CD14-positive monocyte (primary cell): ENCODE results near the gene CPED1. TPM values are rescaled to one million over a fixed set of nuclear protein-coding genes. Genes with fewer than 3 reads are reported as not detected.

ENCODE experiments used
- DNase-seq, 3 donors: peaks; one replicate each; pipeline ENCODE4 v3.0.0-alpha.2; 2011 to 2022
- H2AFZ ChIP-seq: 2 replicates; pipeline ENCODE4 v1.6.0; 2012; ENCODE audit warnings: mild to moderate bottlenecking, low read depth, low read length, inconsistent platforms; ENCODE audit not compliant: insufficient read depth, poor library complexity, severe bottlenecking
- H3K27ac ChIP-seq, 2 donors: 1 replicate in 1 of 2; 2 replicates in 1 of 2; pipeline ENCODE4 v1.5.1; 2012 to 2013; ENCODE audit warnings: low read length in 2 of 2, control low read depth in 1 of 2, inconsistent platforms in 1 of 2, low read depth in 1 of 2, mild to moderate bottlenecking in 1 of 2
- H3K27me3 ChIP-seq, 2 donors: one replicate each; pipeline versions ENCODE4 v1.6.0 to v1.6.1; 2011 to 2013; ENCODE audit warnings: low read length in 2 of 2; ENCODE audit not compliant: control insufficient read depth in 2 of 2, insufficient read depth in 2 of 2
- H3K36me3 ChIP-seq, 2 donors: replicated peaks in 1 of 2; 1 replicate in 1 of 2; 2 replicates in 1 of 2; pipeline versions ENCODE4 v1.5.1 to v1.6.1; 2012 to 2013; ENCODE audit warnings: low read length in 2 of 2, control low read depth in 1 of 2, inconsistent platforms in 1 of 2, mild to moderate bottlenecking in 1 of 2; ENCODE audit not compliant: insufficient read depth in 2 of 2, control insufficient read depth in 1 of 2
- H3K4me1 ChIP-seq, 2 donors: 1 replicate in 1 of 2; 2 replicates in 1 of 2; pipeline versions ENCODE4 v1.5.1 to v1.6.1; 2012 to 2013; ENCODE audit warnings: low read length in 2 of 2, control low read depth in 1 of 2, inconsistent platforms in 1 of 2, mild to moderate bottlenecking in 1 of 2, moderate library complexity in 1 of 2; ENCODE audit not compliant: insufficient read depth in 2 of 2, control insufficient read depth in 1 of 2
- H3K4me2 ChIP-seq: replicated peaks from 2 replicates; pipeline ENCODE3; 2012; ENCODE audit warnings: low read length, moderate library complexity, mild to moderate bottlenecking; ENCODE audit not compliant: poor library complexity, severe bottlenecking; ENCODE audit errors: extremely low read depth
- H3K4me3 ChIP-seq, 3 experiments: fragments of 200-600 bp in 1 of 3; sonication (generic) in 1 of 3; replicated peaks in 1 of 3; 1 replicate in 2 of 3; 2 replicates in 1 of 3; pipeline ENCODE4 v1.5.1; 2011 to 2013; ENCODE audit warnings: low read length in 3 of 3, mild to moderate bottlenecking in 3 of 3, control low read depth in 2 of 3, low read depth in 2 of 3, inconsistent platforms in 1 of 3, moderate library complexity in 1 of 3
- H3K79me2 ChIP-seq: 2 replicates; pipeline ENCODE4 v1.6.0; 2012; ENCODE audit warnings: mild to moderate bottlenecking, control low read depth, inconsistent platforms, low read length, moderate library complexity; ENCODE audit not compliant: insufficient read depth
- H3K9ac ChIP-seq: 2 replicates; pipeline ENCODE4 v1.6.0; 2017; ENCODE audit warnings: low read length, mild to moderate bottlenecking; ENCODE audit not compliant: insufficient read depth, poor library complexity, severe bottlenecking
- H3K9me3 ChIP-seq, 2 donors: replicated peaks in 1 of 2; 1 replicate in 1 of 2; 2 replicates in 1 of 2; pipeline versions ENCODE4 v1.5.1 to v1.6.1; 2012 to 2013; ENCODE audit warnings: low read length in 2 of 2, control low read depth in 1 of 2; ENCODE audit not compliant: control insufficient read depth in 1 of 2, insufficient read depth in 1 of 2
- H4K20me1 ChIP-seq: 2 replicates; pipeline ENCODE4 v1.6.0; 2012; ENCODE audit warnings: mild to moderate bottlenecking, low read length, control low read depth, moderate library complexity; ENCODE audit not compliant: insufficient read depth
- H3K27ac Mint-ChIP-seq, 7 donors: one replicate each; pipeline ENCODE4 v1.8.0; 2020; ENCODE audit warnings: mild to moderate bottlenecking in 7 of 7, mixed read lengths in 7 of 7, moderate library complexity in 6 of 7, inconsistent platforms in 2 of 7
- H3K27me3 Mint-ChIP-seq, 3 donors: one replicate each; pipeline ENCODE4 v1.8.0; 2021 to 2022; ENCODE audit warnings: low read depth in 3 of 3, mild to moderate bottlenecking in 3 of 3, mixed read lengths in 3 of 3, moderate library complexity in 3 of 3, inconsistent platforms in 1 of 3
- H3K36me3 Mint-ChIP-seq, 2 donors: one replicate each; pipeline ENCODE4 v1.8.0; 2020; ENCODE audit warnings: mixed read lengths in 2 of 2, inconsistent platforms in 1 of 2, mild to moderate bottlenecking in 1 of 2
- H3K4me1 Mint-ChIP-seq: one replicate; pipeline ENCODE4 v1.8.0; 2020; ENCODE audit warnings: mild to moderate bottlenecking, mixed read lengths
- H3K4me3 Mint-ChIP-seq, 2 donors: one replicate each; pipeline ENCODE4 v1.8.0; 2020; ENCODE audit warnings: mild to moderate bottlenecking in 2 of 2, mixed read lengths in 2 of 2, moderate library complexity in 1 of 2
- H3K9me3 Mint-ChIP-seq, 7 donors: one replicate each; pipeline ENCODE4 v1.8.0; 2020 to 2022; ENCODE audit warnings: mixed read lengths in 7 of 7, mild to moderate bottlenecking in 6 of 7, moderate library complexity in 6 of 7, inconsistent platforms in 2 of 7
- WGBS: methylation state at CpG from one replicate; pipeline ENCODE4 v1.1.5; 2013; ENCODE audit warnings: missing lambda C conversion rate; ENCODE audit not compliant: insufficient coverage; 5-methylcytosine and 5-hydroxymethylcytosine counted together
- intact Hi-C, 2 donors: fragments of 100-400 bp; cut with micrococcal nuclease; formaldehyde crosslinking; loops; one replicate each; pipeline versions ENCODE4 v1.15.0 to v1.15.1; 2023
- polyA plus RNA-seq, 3 donors: library from polyadenylated mRNA; depleted of rRNA in 1 of 3; unstranded in 2 of 3; stranded (reverse) in 1 of 3; fragments of 300-500 nt in 2 of 3; fragments of >200 nt in 1 of 3; fragmentation: Illumina TruSeq in 2 of 3; gene quantifications; 1 replicate in 2 of 3; 2 replicates in 1 of 3; pipeline ENCODE4 v1.2.3, GENCODE V29; 2012 to 2021
- TF ChIP-seq, protein P1 (sequence below): fragments of 200-600 bp; IDR thresholded peaks from one replicate; pipeline ENCODE4 v1.8.0; 2022; ENCODE audit warnings: antibody characterized with exemption, mild to moderate bottlenecking

Gene CPED1
- polyA plus RNA-seq, 3 donors, result 9.8 to 30.0 (median 20.4) TPM

DNA sequence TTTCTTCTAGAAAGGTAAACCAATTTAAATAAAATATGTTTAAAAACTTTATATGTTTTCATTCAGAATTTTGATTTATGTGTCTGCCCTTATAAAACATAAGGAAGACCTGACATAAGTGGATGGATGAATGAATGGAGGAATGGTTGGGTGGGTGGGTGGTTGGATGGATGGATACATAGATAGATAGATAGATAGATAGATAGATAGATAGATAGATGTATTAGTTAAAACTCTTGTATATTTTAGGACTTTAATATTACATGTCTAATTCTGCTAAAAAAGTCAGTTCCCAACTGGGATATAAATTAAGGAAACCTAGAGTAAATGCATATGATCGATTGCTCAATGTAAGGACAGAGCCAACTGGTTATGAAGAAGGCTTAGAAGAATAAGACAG is 184.0 kb downstream of the CPED1 start:
- Mint-ChIP-seq H3K27me3 (peaks cover 0 to 1% (median 0%) of the 10 kb centered on the region in 3 donors), H3K36me3 (no peaks in the 10 kb centered on the region), H3K4me1 (no peaks in the 10 kb centered on the region), H3K4me3 (no peak overlapping the region), H3K9me3 (peaks cover 0 to 3% (median 0%) of the 10 kb centered on the region in 7 donors), H3K27ac (no peak overlapping the region)
- Histone ChIP-seq H3K9me3 (no peaks in the 10 kb centered on the region), H3K4me1 (no peaks in the 10 kb centered on the region), H4K20me1 (no peaks in the 10 kb centered on the region), H3K36me3 (no peaks in the 10 kb centered on the region), H2AFZ (no peak overlapping the region), H3K4me3 (no peak overlapping the region), H3K27me3 (no peaks in the 10 kb centered on the region), H3K79me2 (no peaks in the 10 kb centered on the region), H3K4me2 (no peak overlapping the region), H3K9ac (no peak overlapping the region), H3K27ac (no peak overlapping the region)
- no peak for DNase-seq
- TF ChIP-seq, protein P1, sequence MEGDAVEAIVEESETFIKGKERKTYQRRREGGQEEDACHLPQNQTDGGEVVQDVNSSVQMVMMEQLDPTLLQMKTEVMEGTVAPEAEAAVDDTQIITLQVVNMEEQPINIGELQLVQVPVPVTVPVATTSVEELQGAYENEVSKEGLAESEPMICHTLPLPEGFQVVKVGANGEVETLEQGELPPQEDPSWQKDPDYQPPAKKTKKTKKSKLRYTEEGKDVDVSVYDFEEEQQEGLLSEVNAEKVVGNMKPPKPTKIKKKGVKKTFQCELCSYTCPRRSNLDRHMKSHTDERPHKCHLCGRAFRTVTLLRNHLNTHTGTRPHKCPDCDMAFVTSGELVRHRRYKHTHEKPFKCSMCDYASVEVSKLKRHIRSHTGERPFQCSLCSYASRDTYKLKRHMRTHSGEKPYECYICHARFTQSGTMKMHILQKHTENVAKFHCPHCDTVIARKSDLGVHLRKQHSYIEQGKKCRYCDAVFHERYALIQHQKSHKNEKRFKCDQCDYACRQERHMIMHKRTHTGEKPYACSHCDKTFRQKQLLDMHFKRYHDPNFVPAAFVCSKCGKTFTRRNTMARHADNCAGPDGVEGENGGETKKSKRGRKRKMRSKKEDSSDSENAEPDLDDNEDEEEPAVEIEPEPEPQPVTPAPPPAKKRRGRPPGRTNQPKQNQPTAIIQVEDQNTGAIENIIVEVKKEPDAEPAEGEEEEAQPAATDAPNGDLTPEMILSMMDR, result no peak
- intact Hi-C loops, result no loop called here
- 88% methylated on average over 1 of the region's 1 CpG for WGBS

DNA sequence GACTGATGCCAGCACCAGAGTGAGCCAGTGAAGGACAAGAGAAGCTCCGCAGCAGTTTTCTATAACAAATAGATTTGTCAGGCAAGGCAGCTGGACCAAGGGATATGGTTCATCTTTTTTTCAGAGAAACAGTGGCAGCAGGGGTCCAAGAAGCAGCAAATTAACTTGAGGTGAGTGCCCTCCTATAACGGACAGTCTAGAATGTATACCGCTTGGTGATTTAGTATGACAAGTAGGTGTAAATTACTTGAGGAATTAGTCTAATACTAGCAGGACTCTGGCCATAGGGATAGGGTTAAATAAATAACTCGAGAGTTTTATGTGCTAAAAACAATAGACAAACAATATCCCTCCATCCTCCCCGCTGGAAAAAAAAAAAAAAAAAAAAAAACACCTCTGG is 187.3 kb downstream of the CPED1 start:
- no peaks in the 10 kb centered on the region for H3K4me1 Mint-ChIP-seq
- H3K9me3 ChIP-seq, result no peaks in the 10 kb centered on the region
- no peak overlapping the region for H3K27ac ChIP-seq
- DNase-seq, result no peak
- H3K4me3 ChIP-seq, result no peak overlapping the region
- H3K9ac ChIP-seq, result no peak overlapping the region
- H3K4me3 Mint-ChIP-seq, result no peak overlapping the region
- peaks cover 0 to 3% (median 0%) of the 10 kb centered on the region in 7 donors for H3K9me3 Mint-ChIP-seq
- H3K79me2 ChIP-seq, result no peaks in the 10 kb centered on the region
- H2AFZ ChIP-seq, result no peak overlapping the region
- no peaks in the 10 kb centered on the region for H3K27me3 Mint-ChIP-seq
- no peak overlapping the region for H3K27ac Mint-ChIP-seq
- no peaks in the 10 kb centered on the region for H3K36me3 Mint-ChIP-seq
- WGBS, result 100% methylated on average over 1 of the region's 5 CpGs
- H3K4me1 ChIP-seq, result no peaks in the 10 kb centered on the region
- no peak overlapping the region for H3K4me2 ChIP-seq
- intact Hi-C loops, result no loop called here
- H3K27me3 ChIP-seq, result no peaks in the 10 kb centered on the region
- no peaks in the 10 kb centered on the region for H3K36me3 ChIP-seq
- TF ChIP-seq, protein P1, result no peak
- H4K20me1 ChIP-seq, result no peaks in the 10 kb centered on the region
